Measurements from ENCODE around the gene TMPRSS7.

- no peak for TF ChIP-seq CTCF (IDR thresholded peaks at IDR 0.05)
- TF ChIP-seq POLR2A (IDR thresholded peaks at IDR 0.05), result no peak
These were observed 14.4 kb downstream of the TMPRSS7 start for GRCh38 chr3:112048911-112049310.
